Lower leg skin (tissue), 4 donors: ENCODE results near the gene GNG7. TPM values are rescaled to one million over a fixed set of nuclear protein-coding genes. Genes with fewer than 3 reads are reported as not detected.
"Not testable (repeated sequence)": the region's sequence is repeated elsewhere in the genome, so short reads cannot be mapped to it uniquely, and the experiment has no call there.

ENCODE experiments used
- DNase-seq, 2 donors: peaks; one replicate each; pipeline ENCODE4 v3.0.0-alpha.2; 2019; ENCODE audit warnings: low spot score in 2 of 2
- H3K4me3 ChIP-seq: fragments of 200-600 bp; sonication (generic); 2 replicates; pipeline ENCODE4 v1.5.1; 2017; ENCODE audit warnings: mild to moderate bottlenecking, low read depth; ENCODE audit not compliant: poor library complexity, severe bottlenecking
- POLR2A ChIP-seq, 2 donors: fragments of 450-650 bp; IDR thresholded peaks; one replicate each; pipeline ENCODE4 v1.6.1; 2016 to 2017; ENCODE audit warnings: antibody characterized with exemption in 2 of 2, mild to moderate bottlenecking in 1 of 2, moderate library complexity in 1 of 2
- WGBS, 2 donors: methylation state at CpG; one replicate each; pipeline ENCODE4 v1.1.5; 2018; 5-methylcytosine and 5-hydroxymethylcytosine counted together
- intact Hi-C: fragments of 100-400 bp; cut with DNase I; formaldehyde crosslinking; loops from one replicate; pipeline ENCODE4 v1.15.0; 2023; ENCODE audit warnings: low total_unique reads
- total RNA-seq, 4 donors: library from RNA; depleted of rRNA; stranded (reverse); fragments of >200 nt; gene quantifications; one replicate each; pipeline ENCODE4 v1.1.0, GENCODE V29; 2016
- TF ChIP-seq, protein P1 (sequence below), 3 donors: fragments of 450-650 bp; IDR thresholded peaks; one replicate each; pipeline ENCODE4 v1.5.1; 2016; ENCODE audit warnings: antibody characterized with exemption in 3 of 3, mild to moderate bottlenecking in 3 of 3, moderate library complexity in 2 of 3

Gene GNG7
- total RNA-seq, 4 donors from 2014 or later: 0.59 to 3.4 (median 2.4) TPM

DNA sequence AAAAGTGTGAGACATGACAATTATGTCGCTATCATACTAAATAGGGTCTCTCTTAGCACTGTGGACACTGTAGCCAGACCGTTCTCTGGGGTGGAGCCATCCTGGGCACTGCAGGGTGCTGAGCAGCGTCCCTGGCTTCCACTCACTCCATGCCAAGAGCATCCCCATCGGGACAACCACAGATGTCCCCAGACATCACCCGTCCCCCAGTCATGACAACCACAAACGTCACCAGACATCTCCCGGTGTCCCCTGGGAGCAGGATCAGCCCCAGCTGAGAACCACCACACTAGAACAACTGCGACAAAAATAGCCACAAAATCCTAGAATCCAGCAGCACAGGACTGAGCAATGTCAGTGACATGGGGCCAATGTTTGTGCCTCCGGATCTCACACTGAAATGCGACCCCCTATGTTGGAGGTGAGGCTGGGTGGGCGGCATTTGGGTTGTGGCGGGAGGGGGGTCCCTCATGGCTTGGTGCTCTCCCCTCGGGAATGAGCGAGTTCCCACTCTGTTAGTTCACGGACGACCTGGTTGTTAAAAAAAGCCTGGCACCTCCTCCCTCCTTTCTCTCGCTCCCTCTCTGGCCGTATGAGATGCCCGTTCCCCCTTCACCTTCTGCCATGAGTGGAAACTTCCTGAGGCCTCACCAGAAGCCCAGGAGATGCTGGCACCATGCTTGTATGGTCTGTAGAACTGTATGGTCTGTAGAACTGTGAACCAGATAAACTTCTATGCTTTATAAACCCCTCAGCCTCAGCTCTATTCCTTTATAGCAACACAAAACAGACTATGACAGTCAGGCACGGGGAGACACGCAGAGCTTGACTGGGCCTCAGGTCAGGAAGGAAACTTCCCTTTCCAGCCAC is 132.7 kb downstream of the GNG7 start:
- 83 to 88% methylated on average over 20 to 21 of the region's 21 CpGs for WGBS, 2 donors
- DNase-seq: peak in 1 of 2 donors; percentile 80
- TF ChIP-seq POLR2A (IDR thresholded peaks at IDR 0.05): no peak
- TF ChIP-seq, protein P1, sequence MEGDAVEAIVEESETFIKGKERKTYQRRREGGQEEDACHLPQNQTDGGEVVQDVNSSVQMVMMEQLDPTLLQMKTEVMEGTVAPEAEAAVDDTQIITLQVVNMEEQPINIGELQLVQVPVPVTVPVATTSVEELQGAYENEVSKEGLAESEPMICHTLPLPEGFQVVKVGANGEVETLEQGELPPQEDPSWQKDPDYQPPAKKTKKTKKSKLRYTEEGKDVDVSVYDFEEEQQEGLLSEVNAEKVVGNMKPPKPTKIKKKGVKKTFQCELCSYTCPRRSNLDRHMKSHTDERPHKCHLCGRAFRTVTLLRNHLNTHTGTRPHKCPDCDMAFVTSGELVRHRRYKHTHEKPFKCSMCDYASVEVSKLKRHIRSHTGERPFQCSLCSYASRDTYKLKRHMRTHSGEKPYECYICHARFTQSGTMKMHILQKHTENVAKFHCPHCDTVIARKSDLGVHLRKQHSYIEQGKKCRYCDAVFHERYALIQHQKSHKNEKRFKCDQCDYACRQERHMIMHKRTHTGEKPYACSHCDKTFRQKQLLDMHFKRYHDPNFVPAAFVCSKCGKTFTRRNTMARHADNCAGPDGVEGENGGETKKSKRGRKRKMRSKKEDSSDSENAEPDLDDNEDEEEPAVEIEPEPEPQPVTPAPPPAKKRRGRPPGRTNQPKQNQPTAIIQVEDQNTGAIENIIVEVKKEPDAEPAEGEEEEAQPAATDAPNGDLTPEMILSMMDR (IDR thresholded peaks at IDR 0.05): no peak
- intact Hi-C loops: no loop called here
- H3K4me3 ChIP-seq: no peak overlapping the region

DNA sequence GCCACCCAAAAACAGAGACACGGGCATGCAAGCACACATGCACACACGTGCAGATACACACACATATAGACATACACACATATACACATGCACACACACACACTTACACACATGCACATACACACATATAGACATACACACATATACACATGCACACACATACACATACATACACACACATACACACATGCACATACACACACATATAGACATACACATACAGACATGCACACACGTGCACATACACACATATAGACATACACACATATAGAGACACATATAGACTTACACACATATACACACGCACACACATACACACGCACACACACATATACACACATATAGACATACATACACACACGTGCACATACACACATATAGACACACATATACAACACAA is 134.5 kb downstream of the GNG7 start:
- TF ChIP-seq, protein P1 (IDR thresholded peaks at IDR 0.05): no peak
- TF ChIP-seq POLR2A (IDR thresholded peaks at IDR 0.05): no peak
- H3K4me3 ChIP-seq: no peak overlapping the region
- DNase-seq: no peak
- WGBS, 2 donors: 59 to 64% methylated on average over 6 of the region's 6 CpGs
- intact Hi-C loops: no loop called here

DNA sequence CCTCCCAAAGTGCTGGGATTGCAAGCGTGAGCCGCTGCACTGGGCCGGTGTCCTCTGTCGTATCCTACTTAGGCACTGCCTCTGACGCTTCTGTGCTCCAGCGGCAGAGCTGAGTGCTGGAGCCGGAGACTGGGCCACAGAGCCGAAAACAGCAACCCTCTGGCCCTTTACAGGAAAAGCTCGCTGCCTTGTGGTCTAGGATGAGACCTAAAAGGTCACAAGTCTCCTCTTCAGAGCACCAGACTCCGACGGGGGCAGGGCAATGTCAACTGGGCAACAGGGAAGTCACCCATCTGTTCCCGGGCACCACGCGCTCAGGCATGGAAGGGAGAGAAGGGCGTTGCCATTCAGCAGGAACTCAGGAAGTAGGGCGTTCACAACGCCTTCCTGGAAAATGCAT is 134.9 kb downstream of the GNG7 start:
- H3K4me3 ChIP-seq: no peak overlapping the region
- intact Hi-C loops: no loop called here
- DNase-seq: peak; percentile 77 to 93
- WGBS, 2 donors: 50 to 55% methylated on average over 10 to 17 of the region's 17 CpGs
- TF ChIP-seq, protein P1 (IDR thresholded peaks at IDR 0.05): no peak

DNA sequence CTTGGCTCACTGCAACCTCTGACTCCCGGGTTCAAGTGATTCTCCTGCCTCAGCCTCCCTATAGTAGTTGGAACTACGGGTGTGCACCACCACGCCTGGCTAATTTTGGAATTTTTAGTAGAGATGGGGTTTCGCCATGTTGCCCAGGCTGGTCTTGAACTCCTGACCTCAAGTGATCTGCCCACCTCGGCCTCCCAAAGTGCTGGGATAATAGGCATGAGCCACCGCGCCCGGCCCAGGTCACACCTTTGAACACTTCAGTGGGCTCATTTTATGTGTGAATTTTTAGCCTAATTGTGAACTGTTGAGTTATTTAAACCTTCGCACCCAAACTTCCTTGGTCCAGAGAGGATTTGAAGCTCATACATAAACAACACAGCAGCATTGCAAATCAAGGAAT is 138.9 kb downstream of the GNG7 start:
- intact Hi-C loops, H3K4me3 ChIP-seq, DNase-seq: not testable (repeated sequence)
- 87 to 89% methylated on average over 9 of the region's 9 CpGs for WGBS, 2 donors

DNA sequence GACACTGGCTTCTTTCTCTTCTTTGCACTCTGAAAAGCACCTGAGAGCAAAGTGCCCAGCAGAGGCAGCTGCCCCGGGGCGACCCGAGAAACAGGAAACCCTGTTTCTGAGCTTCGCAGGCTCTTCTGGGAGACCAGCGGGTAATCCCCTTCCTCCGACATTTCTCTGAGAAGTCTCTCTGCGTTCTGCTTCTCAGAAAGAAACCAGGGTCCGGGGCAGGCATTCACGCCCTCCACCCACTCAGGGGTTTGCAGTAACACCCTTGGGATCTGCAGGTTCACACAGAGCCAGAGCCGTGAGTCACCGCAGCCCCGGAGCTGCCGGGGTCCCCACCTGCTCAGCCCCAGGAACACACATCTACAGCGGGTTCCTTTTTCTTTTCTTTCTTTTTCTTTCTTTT is 140.6 kb downstream of the GNG7 start:
- H3K4me3 ChIP-seq: no peak overlapping the region
- intact Hi-C loops: no loop called here
- TF ChIP-seq, protein P1 (IDR thresholded peaks at IDR 0.05): no peak
- no peak for TF ChIP-seq POLR2A (IDR thresholded peaks at IDR 0.05)
- no peak for DNase-seq
- WGBS, 2 donors: 33 to 41% methylated on average over 14 of the region's 14 CpGs

DNA sequence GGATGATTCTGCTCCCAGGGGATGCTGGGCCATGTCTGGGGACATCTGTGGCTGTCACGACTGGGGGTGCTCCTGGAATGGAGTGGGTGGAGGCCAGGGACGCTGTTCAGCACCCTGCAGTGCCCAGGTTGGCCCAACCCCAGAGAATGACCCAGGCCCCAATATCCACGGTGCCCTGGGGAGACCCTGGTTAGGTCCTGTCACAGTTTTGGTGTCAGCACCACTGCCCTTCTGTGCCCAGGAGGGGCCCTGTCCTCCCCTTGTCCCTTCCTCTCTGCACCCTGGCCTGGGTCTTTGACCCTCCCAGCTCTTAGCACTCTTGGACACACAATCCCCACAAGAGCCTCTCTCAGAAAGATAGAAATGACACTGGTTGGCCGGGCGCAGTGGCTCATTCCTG is 141.3 kb downstream of the GNG7 start:
- intact Hi-C loops: no loop called here
- no peak overlapping the region for H3K4me3 ChIP-seq
- TF ChIP-seq POLR2A (IDR thresholded peaks at IDR 0.05): no peak
- TF ChIP-seq, protein P1 (IDR thresholded peaks at IDR 0.05): no peak
- DNase-seq: no peak
- 94 to 100% methylated on average over 4 to 5 of the region's 5 CpGs for WGBS, 2 donors
